K562 (cell line): ENCODE measurements around the gene PLA2G7. TPM values are rescaled to one million over a fixed set of nuclear protein-coding genes. Genes with fewer than 3 reads are reported as not detected.
"Not testable (repeated sequence)": the region's sequence is repeated elsewhere in the genome, so short reads cannot be mapped to it uniquely, and the experiment has no call there.

Experiments used
- ATAC-seq: fragments of 200-7000 bp; cut with Tn5 transposase; 3 replicates; pipeline ENCODE4 v1.9.1; 2020; ENCODE audit warnings: moderate library complexity
- BruUV-seq: library from RNA; stranded (reverse); fragments of 400-500 nt; replicated peaks from 2 replicates; lab custom pipeline; 2021; lab: Mats Ljungman, UMichigan
- CTCF ChIA-PET: fragments of 300-600 bp; formaldehyde crosslinking; extraction: SDS; loops from one replicate; lab custom pipeline; 2021; ENCODE audit warnings: low intra/inter-chr PET ratio; lab: Yijun Ruan, JAX
- POLR2A ChIA-PET: fragments of 300-600, 350-650 bp; sonication (Branson Sonifier 250); formaldehyde crosslinking; extraction: SDS; loops from one replicate; lab custom pipeline; 2021; ENCODE audit warnings: antibody characterized with exemption, inconsistent platforms; lab: Yijun Ruan, JAX
- DNase-seq, 4 experiments: peaks; one replicate each; pipeline versions ENCODE4 v3.0.0 to v3.0.0-alpha.2; 2011 to 2018; ENCODE audit warnings: low spot score in 3 of 4, mixed read lengths in 3 of 4; ENCODE audit errors: extremely low read depth in 1 of 4
- FAIRE-seq: peaks from 2 replicates; lab custom pipeline; 2011; peaks lifted over from hg19 to GRCh38; lab: Jason Lieb, UNC
- H2AFZ ChIP-seq: 2 replicates; pipeline ENCODE4 v1.6.0; 2011; ENCODE audit warnings: low read depth, low read length, control low read depth, inconsistent platforms
- H3K27ac ChIP-seq: fragments of 200-600 bp; 3 replicates; pipeline ENCODE4 v1.8.0; 2011; ENCODE audit warnings: low read depth, mild to moderate bottlenecking, control low read depth, inconsistent platforms, low read length, moderate library complexity, mixed read lengths; ENCODE audit errors: extremely low read depth
- H3K27me3 ChIP-seq, 2 experiments: fragments of 300-600 bp in 1 of 2; 2 replicates in 1 of 2; 3 replicates in 1 of 2; pipeline versions ENCODE4 v1.6.0 to v1.8.0; 2011; ENCODE audit warnings: inconsistent platforms in 2 of 2, low read length in 2 of 2, mild to moderate bottlenecking in 1 of 2, mixed read lengths in 1 of 2, moderate library complexity in 1 of 2; ENCODE audit not compliant: control insufficient read depth in 2 of 2, insufficient read depth in 2 of 2
- H3K36me3 ChIP-seq: fragments of 300-600 bp; 3 replicates; pipeline ENCODE4 v1.8.0; 2011; ENCODE audit warnings: mild to moderate bottlenecking, low read length, inconsistent platforms; ENCODE audit not compliant: control insufficient read depth, insufficient read depth
- H3K4me1 ChIP-seq, 2 experiments: fragments of 200-600 bp in 1 of 2; replicated peaks in 1 of 2; 2 replicates in 1 of 2; 3 replicates in 1 of 2; pipeline versions ENCODE4 v1.5.1 to v1.8.0; 2011; ENCODE audit warnings: inconsistent platforms in 2 of 2, low read length in 2 of 2, mild to moderate bottlenecking in 1 of 2, mixed read lengths in 1 of 2, moderate library complexity in 1 of 2; ENCODE audit not compliant: control insufficient read depth in 2 of 2, insufficient read depth in 2 of 2
- H3K4me2 ChIP-seq: 2 replicates; pipeline ENCODE4 v1.6.1; 2011; ENCODE audit warnings: low read length, control low read depth, inconsistent platforms, mixed read lengths; ENCODE audit not compliant: insufficient read depth
- H3K4me3 ChIP-seq: fragments of 200-600 bp; sonication (generic), shearing (Covaris generic); 2 replicates; pipeline ENCODE4 v1.5.1; 2016; ENCODE audit warnings: control low read depth, inconsistent platforms
- H3K79me2 ChIP-seq: fragments of 200-600 bp; 3 replicates; pipeline ENCODE4 v1.8.0; 2011; ENCODE audit warnings: low read length, inconsistent platforms; ENCODE audit not compliant: control insufficient read depth, insufficient read depth
- H3K9ac ChIP-seq, 2 experiments: 2 replicates each; pipeline versions ENCODE4 v1.6.0 to v1.6.1; 2011; ENCODE audit warnings: low read depth in 2 of 2, low read length in 2 of 2, control low read depth in 1 of 2, inconsistent platforms in 1 of 2, mild to moderate bottlenecking in 1 of 2, mixed read lengths in 1 of 2; ENCODE audit not compliant: insufficient read depth in 1 of 2
- H3K9me1 ChIP-seq: one replicate; pipeline ENCODE4 v1.6.0; 2011; ENCODE audit warnings: inconsistent platforms, mild to moderate bottlenecking, low read length, moderate library complexity; ENCODE audit not compliant: control insufficient read depth, insufficient read depth
- H3K9me3 ChIP-seq: replicated peaks from 2 replicates; pipeline ENCODE4 v1.5.1; 2011; ENCODE audit warnings: low read depth, low read length, inconsistent platforms; ENCODE audit not compliant: control insufficient read depth, insufficient read depth
- H4K20me1 ChIP-seq: replicated peaks from 2 replicates; pipeline ENCODE4 v1.6.1; 2011; ENCODE audit warnings: low read length, inconsistent platforms, mixed read lengths; ENCODE audit not compliant: control insufficient read depth, insufficient read depth
- KAT2B ChIP-seq: IDR thresholded peaks from one replicate; pipeline ENCODE4 v1.6.1; 2012; ENCODE audit warnings: low read depth, mild to moderate bottlenecking, control low read depth, inconsistent platforms, low read length, moderate library complexity
- XRCC3 ChIP-seq: fragments of 450-650 bp; IDR thresholded peaks from 2 replicates; pipeline ENCODE4 v1.6.1; 2017; ENCODE audit warnings: mild to moderate bottlenecking, moderate library complexity
- WGBS: fragments of 100-300 bp; shearing (Covaris generic); methylation state at CpG from one replicate; pipeline ENCODE4 v1.1.6; 2016; ENCODE audit warnings: low coverage, mixed read lengths; ENCODE audit not compliant: insufficient coverage; ENCODE audit errors: missing lambda C conversion rate; 5-methylcytosine and 5-hydroxymethylcytosine counted together
- in situ Hi-C: fragments of 300-500 bp; cut with MboI; formaldehyde crosslinking; loops from 4 replicates; pipeline ENCODE4 v1.15.0; 2018; ENCODE audit warnings: inconsistent platforms, mixed read lengths
- intact Hi-C: fragments of 100-400 bp; cut with micrococcal nuclease; formaldehyde crosslinking; loops from 2 replicates; pipeline ENCODE4 v1.14.2; 2022
- polyA plus RNA-seq, 8 experiments: library from polyadenylated mRNA; depleted of rRNA in 4 of 8; stranded (reverse) in 5 of 8; unstranded in 3 of 8; fragments of >200 nt; fragmentation: Nextera tagmentation in 2 of 8; fragmentation: Illumina TruSeq in 1 of 8; extraction: Ambion mirVana in 2 of 8; extraction: Trizol in 1 of 8; gene quantifications; 2 replicates each; pipeline versions ENCODE4 v1.2.1 to v1.2.3, GENCODE V29; 2011 to 2014; ENCODE audit warnings: inconsistent platforms in 1 of 8, missing spikeins in 1 of 8
- total RNA-seq, 7 experiments: library from RNA; depleted of rRNA in 6 of 7; stranded (reverse); fragments of >200 nt in 6 of 7; fragmentation: Illumina TruSeq in 2 of 7; extraction: Trizol in 2 of 7; gene quantifications; 2 replicates each; pipeline versions ENCODE4 v1.2.1 to v1.2.3, GENCODE V29; 2011 to 2021; ENCODE audit warnings: low replicate concordance in 1 of 7

The PLA2G7 gene
- total and polyA plus RNA-seq, 9 of the 15 experiments (the other 6 are each of a cell fraction or from before 2014, with no cell fraction given), result not detected

- ChIA-PET CTCF (no interaction called here), POLR2A (no interaction called here)
- no TSS peak for BruUV-seq
- Histone ChIP-seq H3K27ac (no peak overlapping the region), H3K4me1 (no peaks in the 10 kb centered on the region), H3K4me2 (no peak overlapping the region), H3K36me3 (no peaks in the 10 kb centered on the region), H3K9ac (no peak overlapping the region), H3K9me3 (no peaks in the 10 kb centered on the region), H4K20me1 (no peaks in the 10 kb centered on the region), H3K27me3 (no peaks in the 10 kb centered on the region), H2AFZ (no peak overlapping the region), H3K9me1 (no peaks in the 10 kb centered on the region), H3K4me3 (no peak overlapping the region), H3K79me2 (no peaks in the 10 kb centered on the region)
- ATAC-seq (no peak), DNase-seq (no peak), FAIRE-seq (no peak)
- in situ Hi-C loops, result no loop called here
- intact Hi-C loops, result no loop called here
- no peak for TF ChIP-seq KAT2B
- TF ChIP-seq XRCC3, result no peak
- 0% methylated on average over 2 of the region's 2 CpGs for WGBS
These were observed 10.8 kb upstream of the PLA2G7 start for GRCh38 chr6:46745973-46746372.

- FAIRE-seq, intact Hi-C loops, H3K79me2 ChIP-seq, H3K4me3 ChIP-seq, H3K9ac ChIP-seq, H3K36me3 ChIP-seq, POLR2A ChIA-PET, CTCF ChIA-PET, H3K27ac ChIP-seq, DNase-seq, ATAC-seq, H3K9me1 ChIP-seq, H3K27me3 ChIP-seq, H4K20me1 ChIP-seq, H3K4me1 ChIP-seq, H3K4me2 ChIP-seq, H2AFZ ChIP-seq, BruUV-seq, H3K9me3 ChIP-seq, in situ Hi-C loops: not testable (repeated sequence)
- 0% methylated on average over 3 of the region's 3 CpGs for WGBS
These were observed 9.1 kb upstream of the PLA2G7 start for GRCh38 chr6:46744159-46744725.
